IgD-negative memory B cell (primary cell): ENCODE data around the gene RETREG1. TPM values are rescaled to one million over a fixed set of nuclear protein-coding genes. Genes with fewer than 3 reads are reported as not detected.
A peak's percentile ranks its signal among the peaks of the same experiment; 100 is the strongest.

Experiments
- H3K27ac Mint-ChIP-seq, 3 donors: one replicate each; pipeline ENCODE4 v1.8.0; 2020 to 2022; ENCODE audit warnings: mild to moderate bottlenecking in 3 of 3, mixed read lengths in 3 of 3, moderate library complexity in 1 of 3
- H3K27me3 Mint-ChIP-seq: one replicate; pipeline ENCODE4 v1.8.0; 2021; ENCODE audit warnings: mixed read lengths
- H3K36me3 Mint-ChIP-seq: one replicate; pipeline ENCODE4 v1.8.0; 2020; ENCODE audit warnings: mild to moderate bottlenecking, mixed read lengths
- H3K4me1 Mint-ChIP-seq, 3 donors: one replicate each; pipeline ENCODE4 v1.8.0; 2020 to 2022; ENCODE audit warnings: mixed read lengths in 3 of 3, mild to moderate bottlenecking in 1 of 3
- H3K4me3 Mint-ChIP-seq, 4 donors: one replicate each; pipeline ENCODE4 v1.8.0; 2020 to 2022; ENCODE audit warnings: mild to moderate bottlenecking in 4 of 4, mixed read lengths in 4 of 4, moderate library complexity in 3 of 4
- H3K9me3 Mint-ChIP-seq, 3 donors: one replicate each; pipeline ENCODE4 v1.8.0; 2020 to 2021; ENCODE audit warnings: mixed read lengths in 3 of 3, mild to moderate bottlenecking in 1 of 3
- polyA plus RNA-seq: library from polyadenylated mRNA; unstranded; fragments of 300-500 nt; fragmentation: Illumina TruSeq; gene quantifications from one replicate; pipeline ENCODE4 v1.2.3, GENCODE V29; 2021

Gene RETREG1
- polyA plus RNA-seq, 1 donor from 2014 or later, result 9.3 TPM

- no peak overlapping the region for H3K27ac Mint-ChIP-seq
- no peaks in the 10 kb centered on the region for H3K27me3 Mint-ChIP-seq
- peaks cover 0 to 20% (median 2%) of the 10 kb centered on the region in 3 donors for H3K4me1 Mint-ChIP-seq
- no peaks in the 10 kb centered on the region for H3K9me3 Mint-ChIP-seq
- H3K36me3 Mint-ChIP-seq, result peaks cover 2% of the 10 kb centered on the region
- H3K4me3 Mint-ChIP-seq, result no peak overlapping the region
Observed at GRCh38 chr5:16521521-16522483, 95.0 kb downstream of the RETREG1 start.

GRCh38 chr5:16520841-16521240, 96.0 kb downstream of the RETREG1 start:
- Mint-ChIP-seq H3K9me3 (no peaks in the 10 kb centered on the region), H3K4me1 (peaks cover 0 to 20% (median 2%) of the 10 kb centered on the region in 3 donors), H3K4me3 (no peak overlapping the region), H3K27me3 (no peaks in the 10 kb centered on the region), H3K36me3 (no peaks in the 10 kb centered on the region), H3K27ac (no peak overlapping the region)

- Mint-ChIP-seq H3K36me3 (no peaks in the 10 kb centered on the region), H3K27ac (no peak overlapping the region), H3K4me1 (peaks cover 0 to 20% (median 2%) of the 10 kb centered on the region in 3 donors), H3K27me3 (no peaks in the 10 kb centered on the region), H3K9me3 (no peaks in the 10 kb centered on the region), H3K4me3 (peak overlapping the region in 1 of 4 donors; percentile 72)
Observed at GRCh38 chr5:16519435-16519834, 97.4 kb downstream of the RETREG1 start.

- no peaks in the 10 kb centered on the region for H3K36me3 Mint-ChIP-seq
- H3K4me1 Mint-ChIP-seq, result peaks cover 0 to 13% (median 0%) of the 10 kb centered on the region in 3 donors
- no peak overlapping the region for H3K27ac Mint-ChIP-seq
- H3K27me3 Mint-ChIP-seq, result no peaks in the 10 kb centered on the region
- H3K9me3 Mint-ChIP-seq, result no peaks in the 10 kb centered on the region
- no peak overlapping the region for H3K4me3 Mint-ChIP-seq
Observed at GRCh38 chr5:16518606-16519005, 98.2 kb downstream of the RETREG1 start.

GRCh38 chr5:16515532-16515931, 101.3 kb downstream of the RETREG1 start:
- no peak overlapping the region for H3K4me3 Mint-ChIP-seq
- H3K27me3 Mint-ChIP-seq, result no peaks in the 10 kb centered on the region
- H3K27ac Mint-ChIP-seq, result no peak overlapping the region
- H3K4me1 Mint-ChIP-seq, result peaks cover 0 to 1% (median 0%) of the 10 kb centered on the region in 3 donors
- H3K36me3 Mint-ChIP-seq, result no peaks in the 10 kb centered on the region
- H3K9me3 Mint-ChIP-seq, result no peaks in the 10 kb centered on the region

GRCh38 chr5:16510098-16510497, 106.7 kb downstream of the RETREG1 start:
- H3K36me3 Mint-ChIP-seq, result no peaks in the 10 kb centered on the region
- H3K4me1 Mint-ChIP-seq, result peaks cover 0 to 3% (median 1%) of the 10 kb centered on the region in 3 donors
- no peaks in the 10 kb centered on the region for H3K27me3 Mint-ChIP-seq
- no peak overlapping the region for H3K27ac Mint-ChIP-seq
- H3K9me3 Mint-ChIP-seq, result no peaks in the 10 kb centered on the region
- H3K4me3 Mint-ChIP-seq, result no peak overlapping the region

GRCh38 chr5:16508730-16509531, 107.9 kb downstream of the RETREG1 start:
- H3K36me3 Mint-ChIP-seq, result no peaks in the 10 kb centered on the region
- no peaks in the 10 kb centered on the region for H3K9me3 Mint-ChIP-seq

GRCh38 chr5:16507716-16508115, 109.1 kb downstream of the RETREG1 start:
- Mint-ChIP-seq H3K4me1 (peaks cover 0 to 4% (median 1%) of the 10 kb centered on the region in 3 donors), H3K36me3 (no peaks in the 10 kb centered on the region), H3K27ac (no peak overlapping the region)

More at GRCh38 chr5:16508730-16509531, 107.9 kb downstream of the RETREG1 start:
- H3K27me3 Mint-ChIP-seq, result no peaks in the 10 kb centered on the region
- peaks cover 0 to 4% (median 1%) of the 10 kb centered on the region in 3 donors for H3K4me1 Mint-ChIP-seq
- no peak overlapping the region for H3K27ac Mint-ChIP-seq
- no peak overlapping the region for H3K4me3 Mint-ChIP-seq

GRCh38 chr5:16505904-16506303, 110.9 kb downstream of the RETREG1 start:
- H3K4me1 Mint-ChIP-seq, result peaks cover 0 to 4% (median 1%) of the 10 kb centered on the region in 3 donors
- no peaks in the 10 kb centered on the region for H3K9me3 Mint-ChIP-seq
- H3K27me3 Mint-ChIP-seq, result no peaks in the 10 kb centered on the region
- no peak overlapping the region for H3K4me3 Mint-ChIP-seq
- H3K36me3 Mint-ChIP-seq, result no peaks in the 10 kb centered on the region
- H3K27ac Mint-ChIP-seq, result no peak overlapping the region

More at GRCh38 chr5:16507716-16508115, 109.1 kb downstream of the RETREG1 start:
- Mint-ChIP-seq H3K4me3 (no peak overlapping the region), H3K9me3 (no peaks in the 10 kb centered on the region), H3K27me3 (no peaks in the 10 kb centered on the region)

GRCh38 chr5:16505140-16505891, 111.5 kb downstream of the RETREG1 start:
- Mint-ChIP-seq H3K27me3 (no peaks in the 10 kb centered on the region), H3K27ac (no peak overlapping the region), H3K4me3 (no peak overlapping the region), H3K36me3 (no peaks in the 10 kb centered on the region), H3K4me1 (peaks cover 0 to 4% (median 0%) of the 10 kb centered on the region in 3 donors), H3K9me3 (peaks cover 0 to 1% (median 0%) of the 10 kb centered on the region in 3 donors)

- H3K4me3 Mint-ChIP-seq, result no peak overlapping the region
- no peak overlapping the region for H3K27ac Mint-ChIP-seq
- peaks cover 0 to 4% (median 0%) of the 10 kb centered on the region in 3 donors for H3K9me3 Mint-ChIP-seq
- no peaks in the 10 kb centered on the region for H3K27me3 Mint-ChIP-seq
- H3K36me3 Mint-ChIP-seq, result peaks cover 1% of the 10 kb centered on the region
- H3K4me1 Mint-ChIP-seq, result peaks cover 0 to 6% (median 0%) of the 10 kb centered on the region in 3 donors
Observed at GRCh38 chr5:16504571-16504970, 112.2 kb downstream of the RETREG1 start.

- peaks cover 0 to 6% (median 0%) of the 10 kb centered on the region in 3 donors for H3K4me1 Mint-ChIP-seq
- no peaks in the 10 kb centered on the region for H3K27me3 Mint-ChIP-seq
- peaks cover 0 to 4% (median 3%) of the 10 kb centered on the region in 3 donors for H3K9me3 Mint-ChIP-seq
- H3K27ac Mint-ChIP-seq, result peak overlapping the region in 1 of 3 donors; percentile 53
- H3K36me3 Mint-ChIP-seq, result peaks cover 1% of the 10 kb centered on the region
- H3K4me3 Mint-ChIP-seq, result no peak overlapping the region
Observed at GRCh38 chr5:16502866-16503265, 113.9 kb downstream of the RETREG1 start.

- H3K36me3 Mint-ChIP-seq, result peaks cover 5% of the 10 kb centered on the region
- H3K27ac Mint-ChIP-seq, result no peak overlapping the region
- peaks cover 0 to 21% (median 12%) of the 10 kb centered on the region in 3 donors for H3K9me3 Mint-ChIP-seq
- no peaks in the 10 kb centered on the region for H3K27me3 Mint-ChIP-seq
- peaks cover 0 to 3% (median 0%) of the 10 kb centered on the region in 3 donors for H3K4me1 Mint-ChIP-seq
- no peak overlapping the region for H3K4me3 Mint-ChIP-seq
Observed at GRCh38 chr5:16500024-16500423, 116.8 kb downstream of the RETREG1 start.

- H3K36me3 Mint-ChIP-seq, result peaks cover 9% of the 10 kb centered on the region
- H3K4me1 Mint-ChIP-seq, result peaks cover 0 to 7% (median 0%) of the 10 kb centered on the region in 3 donors
- no peak overlapping the region for H3K4me3 Mint-ChIP-seq
- H3K27ac Mint-ChIP-seq, result no peak overlapping the region
- H3K9me3 Mint-ChIP-seq, result peaks cover 0 to 29% (median 19%) of the 10 kb centered on the region in 3 donors
- no peaks in the 10 kb centered on the region for H3K27me3 Mint-ChIP-seq
Observed at GRCh38 chr5:16497546-16497945, 119.3 kb downstream of the RETREG1 start.
